GM21717 (cell line): ENCODE results near the gene GRM3.
"Not testable (repeated sequence)": the region's sequence is repeated elsewhere in the genome, so short reads cannot be mapped to it uniquely, and the experiment has no call there.

Experiments used
- ATAC-seq: cut with Tn5 transposase; IDR thresholded peaks from one replicate; pipeline ENCODE4 v1.9.1; 2021; ENCODE audit warnings: mild to moderate bottlenecking, moderate library complexity; ENCODE audit not compliant: unreplicated experiment

The GRM3 gene

GRCh38 chr7:86643561-86644281 lies at the start of gene GRM3:
GRM3 (plus strand) TSS chr7:86643909; CDS start chr7:86765146, 121,237 bp downstream.
- no peak for ATAC-seq

- ATAC-seq, result no peak
These were observed 45.4 kb upstream of the GRM3 start for GRCh38 chr7:86598311-86598710.

GRCh38 chr7:86598721-86599120 lies 45.0 kb upstream of the GRM3 start:
- ATAC-seq, result no peak

- no peak for ATAC-seq
These were observed 43.0 kb upstream of the GRM3 start for GRCh38 chr7:86600506-86601290.

- not testable (repeated sequence) for ATAC-seq
These were observed 28.0 kb upstream of the GRM3 start for GRCh38 chr7:86615711-86616110.

GRCh38 chr7:86644282-86645224 lies 844 bp downstream of the GRM3 start:
- no peak for ATAC-seq

GRCh38 chr7:86645225-86645608 lies 1.5 kb downstream of the GRM3 start:
- no peak for ATAC-seq

- ATAC-seq, result no peak
These were observed 2.1 kb downstream of the GRM3 start for GRCh38 chr7:86645676-86646276.

- ATAC-seq, result no peak
These were observed 3.8 kb downstream of the GRM3 start for GRCh38 chr7:86647385-86648094.

GRCh38 chr7:86648169-86648568 lies 4.5 kb downstream of the GRM3 start:
- ATAC-seq, result no peak

GRCh38 chr7:86653919-86654659 lies 10.4 kb downstream of the GRM3 start:
- ATAC-seq, result no peak

- ATAC-seq, result no peak
These were observed 14.2 kb downstream of the GRM3 start for GRCh38 chr7:86657948-86658347.

GRCh38 chr7:86660950-86661462 lies 17.3 kb downstream of the GRM3 start:
- ATAC-seq, result no peak

GRCh38 chr7:86664486-86664885 lies 20.8 kb downstream of the GRM3 start:
- ATAC-seq, result no peak

GRCh38 chr7:86664991-86665390 lies 21.3 kb downstream of the GRM3 start:
- ATAC-seq, result no peak

- no peak for ATAC-seq
These were observed 22.0 kb downstream of the GRM3 start for GRCh38 chr7:86665669-86666068.

GRCh38 chr7:86667732-86668131 lies 24.0 kb downstream of the GRM3 start:
- no peak for ATAC-seq

- ATAC-seq, result no peak
These were observed 24.6 kb downstream of the GRM3 start for GRCh38 chr7:86668315-86668714.

GRCh38 chr7:86687831-86688230 lies 44.1 kb downstream of the GRM3 start:
- ATAC-seq, result no peak
